GM18508 (cell line): Measurements from ENCODE around the gene NR5A2.

Source experiments
- ATAC-seq: cut with Tn5 transposase; IDR thresholded peaks from one replicate; pipeline ENCODE4 v1.9.1; 2021; ENCODE audit warnings: moderate number of reproducible peaks; ENCODE audit not compliant: insufficient read depth, unreplicated experiment

NR5A2 gene

GRCh38 chr1:200035397-200035955 is 8.0 kb downstream of the NR5A2 start:
- ATAC-seq, result no peak

DNA sequence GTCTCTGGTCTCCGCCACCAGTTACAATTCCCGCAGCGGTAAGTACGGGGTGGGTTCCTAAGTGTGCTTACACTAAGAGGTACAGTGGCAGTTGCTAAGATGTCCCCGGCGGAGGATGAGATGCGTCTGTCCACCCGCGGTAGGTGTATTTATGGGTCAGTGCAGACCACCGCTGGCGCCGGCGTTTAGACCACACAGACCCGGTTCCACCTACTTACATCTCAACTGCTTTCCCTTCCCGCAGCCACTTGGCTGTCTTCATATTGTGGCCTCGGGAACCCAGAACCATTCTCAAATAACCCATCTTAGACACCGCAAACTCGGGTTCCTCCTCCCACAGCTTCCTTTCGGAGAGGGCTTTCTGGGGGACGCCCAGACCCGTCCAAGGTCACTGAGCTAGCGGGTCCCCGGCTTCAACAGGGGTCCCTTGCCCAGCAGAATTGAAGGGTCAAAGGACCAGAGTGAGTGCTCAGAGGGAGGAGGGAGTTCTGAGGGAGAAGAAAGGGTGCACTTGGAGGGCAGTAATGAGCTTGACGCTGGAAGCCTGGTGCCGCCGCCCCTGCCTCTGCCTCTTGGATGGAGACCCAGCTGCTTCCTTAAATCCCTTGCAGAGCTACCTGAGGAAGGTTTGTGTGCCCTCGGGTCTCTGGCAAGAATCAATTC is 8.6 kb downstream of the NR5A2 start:
- ATAC-seq, result no peak

DNA sequence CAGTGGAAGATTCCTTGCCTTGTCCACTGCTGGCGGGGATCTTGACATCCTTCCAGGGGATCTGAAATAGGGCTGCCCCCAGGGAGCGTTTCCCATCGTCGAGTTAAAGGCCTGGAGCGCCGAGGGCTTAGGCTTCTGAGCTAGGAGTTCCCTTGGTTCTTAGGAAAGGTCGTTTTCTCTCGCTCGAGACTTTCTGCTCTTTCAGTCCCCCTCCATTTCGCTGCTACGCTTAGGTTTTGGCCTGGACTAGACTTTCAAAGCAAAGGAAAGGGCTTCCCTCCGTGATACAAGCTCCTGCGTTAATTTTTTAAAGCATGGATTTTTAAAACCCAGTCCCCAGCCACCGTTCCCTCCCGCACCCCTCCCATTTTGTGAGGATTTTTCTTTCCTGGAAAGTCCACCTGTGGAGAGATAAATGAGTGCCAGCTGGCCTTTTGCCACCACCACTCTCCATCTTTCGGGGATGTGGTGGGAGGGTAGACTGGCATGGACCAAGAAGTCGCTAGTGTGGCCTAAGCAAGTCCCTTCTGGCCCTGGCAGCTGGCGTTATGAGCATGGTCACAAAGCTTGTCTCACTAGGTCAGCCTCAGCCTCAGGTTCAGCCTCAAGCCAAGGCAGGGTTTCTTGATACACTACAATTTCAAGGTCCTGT is 9.2 kb downstream of the NR5A2 start:
- ATAC-seq, result no peak

DNA sequence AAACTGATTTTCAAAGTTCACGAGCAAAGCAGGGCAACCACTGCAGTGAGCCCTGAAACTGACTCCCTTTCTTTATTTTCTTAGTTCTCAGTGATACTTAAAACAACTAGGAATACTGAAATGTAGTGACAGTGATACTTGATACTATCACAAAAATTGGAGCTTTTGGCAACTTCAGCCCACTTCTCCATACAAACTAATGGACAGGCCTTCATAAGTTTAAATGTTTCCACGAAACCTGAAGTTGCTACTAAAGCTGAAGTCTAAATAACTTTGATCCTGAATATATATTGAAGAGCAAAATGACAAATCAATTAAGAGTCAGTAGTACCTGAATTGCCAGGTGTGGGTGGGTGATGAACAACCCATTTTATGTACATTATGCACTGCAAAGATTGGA is 10.0 kb downstream of the NR5A2 start:
- ATAC-seq, result no peak

GRCh38 chr1:200037904-200038303 is 10.4 kb downstream of the NR5A2 start:
- no peak for ATAC-seq

DNA sequence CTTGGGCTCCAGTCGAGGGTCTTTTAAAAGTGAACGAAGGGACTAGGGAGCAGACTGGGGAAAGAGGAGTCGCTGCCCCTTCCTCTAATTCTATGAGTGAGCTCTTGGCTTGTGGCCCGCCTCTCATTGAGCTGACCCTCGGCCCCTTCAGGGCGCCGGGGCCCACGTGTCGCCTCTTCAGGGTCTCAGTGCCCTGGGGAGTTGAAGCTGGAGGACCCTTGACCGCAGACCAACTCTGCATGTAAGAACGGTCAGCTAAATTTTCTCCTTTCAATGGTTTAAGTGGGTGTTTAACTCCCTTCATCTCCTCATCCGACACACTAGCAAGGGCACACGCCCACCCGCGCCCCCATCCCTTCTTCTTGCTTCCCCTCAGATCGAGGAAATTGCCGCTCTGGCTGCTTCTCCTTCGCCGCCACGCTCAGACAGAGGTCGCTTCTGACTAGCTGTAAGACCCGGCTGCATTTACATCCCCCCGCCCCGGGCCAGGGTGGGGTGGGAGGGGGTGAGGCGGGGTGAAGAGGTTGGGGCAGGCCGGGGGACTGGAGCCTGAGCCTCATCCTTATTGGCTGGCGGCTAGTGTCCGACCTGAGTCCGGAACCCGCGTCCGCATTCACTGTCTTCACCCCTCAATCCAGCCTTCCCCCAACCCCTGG is 10.9 kb downstream of the NR5A2 start:
- ATAC-seq, result no peak

GRCh38 chr1:200038981-200039848 is 11.7 kb downstream of the NR5A2 start:
- no peak for ATAC-seq

DNA sequence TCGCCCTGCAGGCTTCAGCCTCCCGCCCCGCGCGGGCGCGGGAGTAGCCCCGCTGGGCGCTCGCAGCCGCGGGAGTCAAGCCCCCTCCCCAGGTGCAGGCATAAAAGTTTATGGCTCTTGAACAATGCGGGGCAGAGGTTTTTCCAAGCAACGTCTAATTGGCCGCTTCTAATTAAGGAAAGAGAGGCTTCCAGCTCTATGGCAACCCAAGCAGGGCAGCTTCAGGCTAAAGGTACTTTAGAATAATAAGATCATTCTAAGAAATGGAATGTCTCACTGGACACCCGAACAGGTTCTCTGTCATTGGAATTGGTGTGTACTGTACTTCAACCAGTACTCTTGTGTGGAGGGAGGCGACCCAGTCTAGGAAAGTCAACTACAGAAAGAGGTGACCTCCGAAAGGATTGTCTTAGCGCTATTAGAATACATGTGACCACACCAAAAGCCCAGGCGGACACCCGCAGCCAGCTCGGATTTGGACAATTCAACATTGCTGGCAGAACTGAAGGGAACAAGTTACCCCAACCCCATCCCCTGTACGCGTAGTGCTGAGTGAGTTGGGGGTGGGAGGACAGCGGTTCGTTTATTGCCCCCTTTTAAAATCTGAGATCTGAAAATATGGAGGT is 12.5 kb downstream of the NR5A2 start:
- ATAC-seq, result no peak

DNA sequence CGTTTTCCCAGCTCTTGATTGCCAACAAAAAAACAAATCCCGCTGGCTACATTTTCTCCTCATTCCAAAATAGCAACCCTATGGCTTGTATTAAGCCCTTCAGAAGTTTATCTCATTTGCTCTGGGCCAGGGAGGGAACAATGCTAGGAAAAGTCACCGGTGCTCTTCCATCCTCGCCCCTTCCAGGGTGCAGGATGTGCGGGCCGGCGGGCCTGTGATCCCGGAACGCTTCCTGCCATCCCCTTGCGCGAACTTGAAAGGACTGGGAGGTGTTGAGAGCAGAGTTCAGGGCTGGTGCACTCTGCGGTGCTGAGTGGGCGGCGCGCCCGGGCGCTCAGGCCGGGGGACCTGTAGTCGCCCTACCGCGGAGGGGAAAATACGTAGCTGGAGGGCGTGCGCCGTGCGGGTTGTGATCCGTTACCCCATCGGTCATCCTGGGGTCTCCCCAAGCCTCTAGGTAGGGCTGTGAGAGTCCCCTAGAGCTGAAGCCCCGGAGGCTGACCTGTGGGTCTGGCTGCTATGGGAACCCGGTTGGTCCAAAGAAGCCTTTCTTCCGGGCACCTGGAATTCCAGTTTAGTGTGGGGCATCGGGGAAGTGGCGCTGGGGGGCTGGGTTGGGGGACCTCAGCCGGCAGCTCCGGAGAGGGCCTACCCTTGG is 13.1 kb downstream of the NR5A2 start:
- ATAC-seq, result no peak

DNA sequence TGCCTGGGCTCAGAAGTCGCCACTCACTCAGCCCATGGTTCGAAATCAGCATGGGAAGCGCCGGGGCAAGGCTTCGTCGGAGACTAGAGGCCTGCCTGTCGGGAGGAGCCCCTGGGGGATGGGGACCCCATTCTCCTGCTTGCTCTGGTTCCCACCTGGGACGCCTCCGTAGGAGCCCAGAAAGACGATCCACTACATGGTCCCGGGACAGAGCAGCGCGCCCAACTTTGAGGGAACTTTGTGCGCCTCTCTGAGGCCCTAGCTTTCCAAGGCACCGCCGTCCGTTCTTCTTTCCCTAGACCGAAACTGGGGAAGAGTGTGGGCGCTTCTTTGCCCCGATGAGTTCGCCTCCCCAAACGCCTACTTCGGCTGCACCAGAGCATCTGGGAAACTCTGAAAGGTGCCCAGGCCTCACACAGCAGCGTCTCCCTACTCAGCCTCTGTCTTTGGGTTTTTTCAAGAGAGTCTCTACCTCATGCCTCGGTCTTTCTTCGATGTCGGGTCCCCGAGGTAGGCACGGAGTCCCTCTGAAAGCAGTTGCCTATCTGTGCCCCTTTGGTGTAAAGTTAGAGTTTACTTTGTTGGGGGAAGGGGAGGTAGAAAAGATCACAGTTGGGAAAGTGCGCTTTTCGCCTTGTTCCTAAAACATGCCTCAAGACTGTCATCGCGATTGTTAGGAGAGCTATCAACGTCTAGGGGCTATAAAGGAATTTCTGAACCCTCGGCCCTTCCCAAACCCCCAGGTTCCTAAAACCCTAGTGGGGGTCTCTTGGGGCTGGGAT is 14.0 kb downstream of the NR5A2 start:
- no peak for ATAC-seq

DNA sequence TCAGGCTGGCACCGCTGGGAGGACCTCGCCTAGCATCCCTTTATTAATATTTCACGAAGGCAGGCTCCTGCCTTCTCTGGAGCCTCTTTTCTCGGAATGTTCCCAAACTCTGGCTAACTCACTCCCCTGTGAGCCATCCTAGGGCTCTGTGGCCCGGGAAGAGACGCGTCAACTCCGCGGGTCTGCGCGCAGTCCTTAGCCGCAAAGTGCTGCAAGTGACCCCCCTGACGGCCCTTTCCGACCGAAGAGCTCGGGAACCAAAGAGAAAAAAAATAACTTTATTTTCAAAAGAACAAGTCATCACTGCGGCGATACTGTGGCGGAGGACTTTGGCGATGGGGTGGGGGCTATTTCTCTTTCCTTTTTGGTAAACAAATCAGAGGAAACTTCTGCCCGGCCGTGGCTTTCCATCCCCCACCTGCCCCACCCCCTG is 14.6 kb downstream of the NR5A2 start:
- no peak for ATAC-seq

- ATAC-seq, result no peak
Observed at GRCh38 chr1:200042552-200043335, 15.2 kb downstream of the NR5A2 start.

- ATAC-seq, result no peak
Observed at GRCh38 chr1:200043336-200043668, 15.8 kb downstream of the NR5A2 start.

DNA sequence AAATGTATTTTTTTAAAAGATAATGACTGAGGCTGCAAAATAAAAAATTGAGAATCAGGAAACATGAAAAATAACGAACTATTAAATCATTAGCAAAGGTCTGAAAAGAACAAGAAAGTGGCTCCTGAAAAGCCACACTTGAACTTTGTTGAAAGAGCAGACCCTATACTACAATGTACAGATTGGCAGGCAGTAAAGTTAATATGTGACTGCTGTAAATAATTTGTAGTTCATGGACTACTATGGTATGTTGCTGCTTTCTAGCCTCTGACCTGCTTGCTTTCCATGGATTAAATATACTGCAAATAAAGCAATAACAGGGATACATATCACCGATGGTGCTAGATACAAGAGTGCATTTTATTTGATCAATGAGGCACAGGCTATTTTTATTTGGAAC is 18.6 kb downstream of the NR5A2 start:
- no peak for ATAC-seq

DNA sequence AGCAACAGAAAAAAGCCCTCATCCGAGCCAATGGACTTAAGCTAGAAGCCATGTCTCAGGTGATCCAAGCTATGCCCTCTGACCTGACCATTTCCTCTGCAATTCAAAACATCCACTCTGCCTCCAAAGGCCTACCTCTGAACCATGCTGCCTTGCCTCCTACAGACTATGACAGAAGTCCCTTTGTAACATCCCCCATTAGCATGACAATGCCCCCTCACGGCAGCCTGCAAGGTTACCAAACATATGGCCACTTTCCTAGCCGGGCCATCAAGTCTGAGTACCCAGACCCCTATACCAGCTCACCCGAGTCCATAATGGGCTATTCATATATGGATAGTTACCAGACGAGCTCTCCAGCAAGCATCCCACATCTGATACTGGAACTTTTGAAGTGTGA is 20.7 kb downstream of the NR5A2 start:
- no peak for ATAC-seq

- no peak for ATAC-seq
Observed at GRCh38 chr1:200049810-200050209, 22.3 kb downstream of the NR5A2 start.

GRCh38 chr1:200051620-200052019 is 24.1 kb downstream of the NR5A2 start:
- no peak for ATAC-seq

DNA sequence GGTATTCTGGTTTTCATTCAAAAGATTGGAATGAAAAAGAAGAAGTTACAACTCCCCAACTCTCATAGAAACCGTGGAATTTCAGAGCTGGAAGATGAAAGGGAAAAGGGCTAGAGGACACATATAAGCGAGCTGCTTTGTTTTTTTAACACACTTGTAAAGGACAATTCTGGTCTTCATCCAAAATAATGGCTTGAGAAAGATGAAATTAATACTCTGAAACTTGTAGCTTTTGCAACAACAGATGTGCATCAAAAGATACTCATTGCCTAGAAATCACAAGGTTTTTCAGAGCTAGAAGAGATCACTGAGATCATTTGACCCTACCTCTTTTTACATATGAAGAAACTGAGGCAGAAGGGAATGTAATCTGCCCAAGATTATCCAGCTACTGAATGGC is 25.6 kb downstream of the NR5A2 start:
- no peak for ATAC-seq
